ENCODE results near the gene MAP4.
"Not testable (repeated sequence)": the region's sequence is repeated elsewhere in the genome, so short reads cannot be mapped to it uniquely, and the experiment has no call there.

The MAP4 gene

DNA sequence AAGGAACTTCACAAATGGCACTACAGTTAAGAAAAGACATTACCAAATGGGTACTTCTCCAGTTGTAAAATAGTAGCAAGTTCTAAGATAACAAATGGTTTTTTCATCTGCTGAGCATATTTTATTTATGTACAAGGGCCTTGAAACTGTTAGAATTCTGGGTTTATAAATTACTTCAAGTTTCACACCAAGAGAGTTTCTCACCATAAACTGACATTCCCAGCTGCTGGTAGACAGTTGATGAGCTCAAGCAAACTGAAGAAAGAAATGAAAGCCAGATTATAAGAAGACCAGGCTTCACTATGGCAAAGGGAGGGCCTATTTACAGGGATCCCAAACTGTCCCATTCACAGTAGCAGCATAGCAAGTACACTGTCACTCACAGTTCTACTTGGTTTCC is 113.5 kb downstream of the MAP4 start:
- in situ Hi-C loops (cut with HindIII; ENCODE audit: low sequenced_read_pairs), result no loop called here

DNA sequence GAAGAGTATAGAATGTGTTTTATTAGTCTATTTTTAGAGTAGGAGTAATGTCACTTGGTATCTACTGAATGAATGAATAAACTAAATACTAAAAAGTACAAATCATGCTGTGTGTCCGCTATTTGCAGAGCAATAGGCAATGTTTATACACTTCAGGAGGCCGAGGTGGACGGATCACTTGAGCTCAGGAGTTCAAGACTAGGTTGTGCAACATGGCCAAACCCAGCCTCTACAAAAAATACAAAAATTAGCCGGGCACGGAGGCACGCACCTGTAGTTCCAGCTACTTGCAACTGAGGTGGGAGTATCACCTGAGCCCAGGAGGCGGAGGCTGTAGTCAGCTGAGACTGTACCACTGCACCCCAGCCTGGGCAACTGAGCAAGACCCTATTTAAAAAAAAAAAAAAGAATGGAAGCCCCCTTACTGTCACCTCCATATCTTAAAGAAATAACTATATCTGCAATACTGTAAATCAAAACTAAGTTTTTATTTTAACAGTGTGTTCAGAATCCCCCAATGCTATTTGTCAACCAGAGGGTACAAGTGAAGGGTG is 114.9 kb downstream of the MAP4 start:
- in situ Hi-C loops (cut with HindIII; ENCODE audit: low sequenced_read_pairs), result no loop called here

DNA sequence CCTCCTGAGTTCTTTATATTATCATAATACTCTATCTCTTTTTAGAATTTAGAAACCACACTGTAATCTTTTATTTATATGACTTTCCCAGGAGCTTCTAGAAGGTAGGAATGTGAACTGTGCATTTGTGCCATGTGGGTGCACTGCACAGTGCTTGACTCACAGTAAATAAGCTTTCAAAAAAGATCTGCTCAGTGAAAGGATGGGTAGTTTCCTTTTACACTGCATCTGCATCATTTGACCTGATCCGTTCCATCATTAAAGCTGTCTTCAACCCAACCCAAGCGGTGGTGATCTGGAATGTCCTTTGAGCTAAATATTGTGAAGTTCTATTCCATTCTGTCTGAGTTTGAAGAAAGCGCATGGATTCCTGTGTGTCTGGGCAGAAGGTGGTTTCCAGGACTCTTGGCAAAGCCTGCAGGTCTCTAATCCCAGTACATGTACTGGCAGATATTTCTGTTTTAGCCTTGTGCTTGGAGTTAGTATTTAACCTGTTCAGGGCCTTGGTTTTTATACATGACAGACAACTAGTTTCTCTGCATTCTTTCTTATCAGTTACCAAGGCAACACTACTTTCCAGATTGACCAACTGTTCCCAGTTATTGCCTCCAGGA is 116.6 kb downstream of the MAP4 start:
- in situ Hi-C loops (cut with HindIII; ENCODE audit: low sequenced_read_pairs), result no loop called here

DNA sequence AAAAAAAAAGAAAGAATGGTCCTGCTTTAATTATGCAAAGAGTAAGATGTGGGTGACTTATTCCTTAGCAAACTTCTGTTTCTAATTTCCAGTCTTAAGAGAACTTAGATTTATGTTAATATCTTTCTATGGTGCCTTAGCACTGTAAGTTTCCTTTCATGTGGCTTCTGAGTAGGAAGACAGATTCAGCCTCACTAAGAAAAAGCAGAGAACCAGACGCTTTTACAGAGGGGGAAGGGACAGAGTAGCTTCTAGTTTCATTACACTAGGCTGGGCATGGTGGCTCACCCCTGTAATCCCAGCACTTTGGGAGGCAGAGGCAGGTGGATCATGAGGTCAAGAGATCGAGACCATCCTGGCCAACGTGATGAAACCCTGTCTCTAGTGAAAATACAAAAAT is 118.3 kb downstream of the MAP4 start:
- in situ Hi-C loops (cut with HindIII; ENCODE audit: low sequenced_read_pairs), result no loop called here

DNA sequence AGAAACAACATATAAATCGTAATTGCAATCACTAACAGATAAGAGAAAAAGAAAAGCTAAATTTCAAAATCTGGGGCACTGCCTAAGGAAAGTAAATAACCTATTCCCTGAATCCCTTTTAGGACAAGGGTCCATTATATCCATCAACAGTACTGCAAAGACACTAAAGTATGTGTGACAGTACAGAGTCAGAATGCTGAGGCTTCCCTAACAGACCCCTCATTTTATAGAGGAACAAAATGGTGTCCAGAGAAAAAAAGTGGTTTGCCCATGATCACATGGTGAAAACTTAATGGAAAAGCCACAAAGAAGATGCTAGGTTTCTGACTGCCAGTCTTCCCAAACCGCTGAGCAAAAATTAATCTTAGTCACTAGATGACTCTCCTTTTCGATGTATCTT is 119.5 kb downstream of the MAP4 start:
- in situ Hi-C loops (cut with HindIII; ENCODE audit: low sequenced_read_pairs), result no loop called here

DNA sequence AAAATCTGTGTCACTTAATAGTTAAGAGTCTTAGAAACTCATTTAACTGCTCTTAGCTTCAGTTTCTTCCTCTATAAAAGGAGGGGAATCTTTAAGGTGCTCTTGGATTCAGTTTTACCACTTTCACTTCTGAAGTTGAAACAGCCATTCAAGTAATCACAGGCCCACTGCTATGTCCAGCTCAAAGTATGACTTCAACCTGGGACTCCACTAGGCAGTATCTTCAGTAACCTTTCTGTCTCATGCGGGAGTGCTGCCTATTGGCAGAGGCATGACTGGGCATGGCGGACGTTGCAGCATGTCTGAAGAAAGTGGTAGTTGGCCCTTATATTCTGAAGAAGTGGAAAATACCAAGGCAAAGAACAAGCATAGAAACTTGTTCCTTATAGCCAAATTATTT is 121.0 kb downstream of the MAP4 start:
- in situ Hi-C loops (cut with HindIII; ENCODE audit: low sequenced_read_pairs), result no loop called here

DNA sequence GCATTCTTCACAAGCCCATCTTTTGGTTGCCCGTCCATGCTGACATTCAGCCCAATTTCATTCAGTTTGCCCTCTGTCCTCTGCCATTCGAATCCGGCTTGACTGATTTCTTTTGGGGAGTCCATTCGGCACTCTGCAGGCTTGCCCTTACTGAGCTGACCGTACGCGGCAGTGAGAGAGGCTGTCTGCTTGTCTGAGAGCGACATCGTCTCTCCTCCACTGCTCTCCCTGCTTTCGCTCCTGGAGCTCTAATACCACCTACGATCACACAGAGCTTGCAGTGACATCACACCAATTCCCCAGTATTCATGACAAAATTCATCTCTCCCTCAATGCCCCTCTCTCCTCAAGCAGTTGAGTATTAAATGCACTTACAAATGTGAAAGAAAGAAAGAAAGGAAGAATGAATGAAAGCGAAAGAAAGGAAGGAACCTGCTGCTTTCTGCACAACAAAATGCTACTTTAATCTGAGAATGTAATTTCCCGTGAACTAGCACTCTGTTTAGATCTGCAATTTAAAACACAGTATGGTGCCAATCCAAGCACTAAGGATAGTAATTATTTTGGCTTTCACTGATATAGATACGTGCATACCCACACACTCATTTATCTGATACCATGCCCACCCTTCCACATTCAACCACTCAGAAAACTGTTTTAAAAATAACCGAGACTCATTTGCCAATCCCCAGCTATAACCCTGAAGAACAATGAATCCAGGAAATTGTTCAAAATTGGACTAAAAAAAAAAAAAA is 123.8 kb downstream of the MAP4 start:
- in situ Hi-C loops (cut with HindIII; ENCODE audit: low sequenced_read_pairs), result no loop called here

DNA sequence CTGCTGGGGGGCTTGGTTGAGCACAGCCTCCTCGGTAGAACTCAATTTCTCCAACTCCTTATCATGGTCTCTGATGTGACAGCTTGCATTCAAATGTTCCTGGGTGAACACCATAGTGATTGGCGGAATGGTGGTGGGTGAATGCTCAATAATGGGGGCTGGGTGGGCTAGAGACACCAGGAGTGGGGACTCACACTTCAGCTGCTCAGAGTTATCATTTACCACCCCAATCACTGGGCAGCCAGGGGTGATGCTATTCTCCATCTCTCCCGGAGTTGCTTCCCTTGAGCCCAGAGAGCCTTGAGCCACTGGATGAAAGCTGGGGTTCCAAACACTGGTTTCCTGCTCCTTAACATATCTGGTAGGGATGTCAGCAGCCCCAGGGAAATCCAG is 124.6 kb downstream of the MAP4 start:
- in situ Hi-C loops (cut with HindIII; ENCODE audit: low sequenced_read_pairs), result no loop called here

DNA sequence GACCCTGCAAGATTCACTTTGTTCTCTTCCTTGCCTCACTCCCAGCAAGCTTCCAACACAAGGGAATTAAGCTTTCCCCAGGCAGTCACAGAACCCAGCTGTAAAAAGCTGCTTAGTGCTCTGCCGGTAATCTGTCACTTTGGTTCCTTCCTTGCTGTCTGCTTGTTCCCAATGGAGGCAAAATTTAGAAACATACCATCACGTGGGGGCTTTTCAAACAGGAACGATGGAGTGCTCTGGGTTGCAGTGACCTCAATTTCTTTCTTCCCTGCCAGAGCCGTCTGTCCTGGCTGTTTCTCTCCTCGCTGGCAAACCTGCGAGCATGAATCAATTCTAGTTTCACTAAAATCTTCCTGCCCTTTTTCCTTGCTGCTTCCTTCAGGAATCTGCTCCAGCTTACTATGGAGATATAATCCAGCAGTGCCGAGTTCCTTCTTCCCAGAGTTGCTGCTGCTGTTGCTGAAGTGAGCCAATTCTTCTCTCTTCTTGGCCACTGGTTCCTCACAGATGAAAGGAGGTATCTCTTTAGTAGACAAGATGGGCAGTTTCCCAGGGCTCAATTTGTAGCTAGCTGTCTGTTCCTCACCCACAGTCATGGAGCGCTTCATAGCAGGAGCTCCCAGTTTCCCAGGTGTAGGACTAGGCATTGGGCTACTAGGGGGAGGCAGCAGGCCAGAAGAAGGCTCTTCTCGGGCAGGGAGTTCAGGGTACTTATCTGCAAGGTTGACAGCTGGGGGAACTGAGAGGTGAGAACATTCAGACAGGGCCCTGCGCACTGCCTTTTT is 125.2 kb downstream of the MAP4 start:
- in situ Hi-C loops (cut with HindIII; ENCODE audit: low sequenced_read_pairs), result no loop called here

DNA sequence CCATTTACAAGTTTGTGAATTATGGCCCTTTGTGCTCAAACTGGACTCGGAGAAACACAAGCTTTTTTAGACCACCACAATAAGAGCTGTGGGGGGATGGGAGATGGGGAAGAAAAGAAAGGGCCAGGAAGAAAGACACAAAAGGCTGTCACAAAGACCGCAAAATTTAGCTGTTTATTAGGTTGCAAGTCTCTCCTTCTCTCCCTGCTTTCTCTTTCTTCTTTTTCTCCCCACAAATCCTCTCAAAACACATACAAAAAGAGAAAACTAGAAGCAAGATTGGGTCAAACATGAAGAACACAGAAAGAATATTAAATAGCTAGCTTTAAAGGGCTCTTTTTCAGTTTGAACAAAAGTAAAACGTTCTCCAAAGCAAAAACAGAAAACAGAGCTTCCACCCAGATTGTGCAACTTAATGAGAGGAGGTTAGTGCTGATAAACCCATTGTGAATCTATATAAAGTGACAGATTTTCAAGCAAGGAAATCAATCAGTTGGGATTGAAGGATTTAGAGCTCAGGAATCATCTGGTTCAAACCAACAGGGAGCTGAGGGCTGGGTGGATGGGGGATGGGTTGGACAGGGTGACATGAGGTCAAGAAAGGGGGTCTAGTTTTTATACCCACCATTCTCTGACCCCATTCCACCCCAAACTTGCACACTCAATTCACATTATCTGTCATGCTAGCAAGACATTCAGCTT is 125.9 kb downstream of the MAP4 start:
- in situ Hi-C loops (cut with HindIII; ENCODE audit: low sequenced_read_pairs), result no loop called here

DNA sequence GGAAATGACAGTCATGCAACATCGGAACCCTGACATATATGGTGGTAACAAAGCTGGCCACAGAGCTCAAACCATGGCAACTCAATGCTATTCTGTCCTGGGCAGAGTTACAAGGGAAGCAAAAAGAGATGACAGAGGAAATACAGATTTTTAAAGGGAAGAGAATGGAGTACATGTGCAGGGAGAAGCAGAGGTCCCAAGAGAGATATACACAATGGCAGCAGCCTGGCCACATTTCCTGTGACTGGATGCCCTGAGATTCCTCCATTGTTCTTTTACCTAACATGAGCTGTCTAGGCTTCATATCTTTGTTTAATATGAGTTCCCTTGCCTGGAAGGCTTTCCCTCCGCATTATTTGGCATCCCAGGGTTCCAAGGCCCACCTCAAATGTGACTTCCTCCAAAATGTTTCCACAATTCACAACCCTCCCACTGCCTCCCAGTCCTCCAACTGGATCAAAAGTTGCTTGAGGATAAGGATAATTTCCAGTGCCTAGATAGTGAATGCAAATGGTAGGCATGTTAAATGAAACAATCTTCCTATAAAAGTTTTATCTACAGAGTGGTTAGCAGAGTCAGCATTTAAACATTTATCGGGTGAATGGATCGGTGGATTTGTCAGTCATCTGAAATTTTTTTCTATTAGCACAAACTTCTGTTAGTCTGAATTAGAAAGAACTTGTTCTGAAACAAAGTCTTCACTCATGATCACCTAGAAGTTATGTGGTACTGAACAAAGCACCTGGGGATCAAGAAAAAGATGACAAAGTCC is 127.0 kb downstream of the MAP4 start:
- in situ Hi-C loops (cut with HindIII; ENCODE audit: low sequenced_read_pairs), result no loop called here

DNA sequence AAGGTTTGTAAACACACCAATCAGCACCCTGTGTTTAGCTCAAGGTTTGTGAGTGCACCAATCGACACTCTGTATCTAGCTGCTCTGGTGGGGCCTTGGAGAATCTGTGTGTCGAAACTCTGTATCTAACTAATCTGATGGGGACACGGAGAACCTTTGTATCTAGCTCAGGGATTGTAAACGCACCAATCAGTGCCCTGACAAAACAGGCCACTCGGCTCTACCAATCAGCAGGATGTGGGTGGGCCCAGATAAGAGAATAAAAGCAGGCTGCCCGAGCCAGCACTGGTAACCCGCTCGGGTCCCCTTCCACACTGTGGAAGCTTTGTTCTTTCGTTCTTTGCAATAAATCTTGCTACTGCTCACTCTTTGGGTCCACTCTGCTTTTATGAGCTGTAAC is 128.2 kb downstream of the MAP4 start:
- in situ Hi-C loops (cut with HindIII; ENCODE audit: low sequenced_read_pairs), result not testable (repeated sequence)

DNA sequence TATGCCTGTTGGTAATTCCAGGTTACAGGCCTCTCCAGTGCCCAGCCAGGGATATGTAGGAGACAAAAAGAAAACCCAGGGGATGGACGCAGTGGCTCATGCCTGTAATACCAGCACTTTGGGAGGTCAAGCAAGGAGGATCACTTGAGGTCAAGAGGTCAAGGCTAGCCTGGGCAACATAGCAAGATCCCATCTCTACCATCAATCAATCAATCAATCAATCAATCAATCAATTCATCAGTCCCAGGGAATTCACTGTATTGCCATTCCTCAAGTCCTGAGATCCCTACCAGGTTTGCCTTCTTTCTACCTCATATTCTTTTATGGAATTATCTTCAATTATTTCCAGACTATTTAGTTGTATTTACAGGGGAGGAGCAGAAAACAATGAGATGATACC is 131.0 kb downstream of the MAP4 start:
- in situ Hi-C loops (cut with HindIII; ENCODE audit: low sequenced_read_pairs), result no loop called here

DNA sequence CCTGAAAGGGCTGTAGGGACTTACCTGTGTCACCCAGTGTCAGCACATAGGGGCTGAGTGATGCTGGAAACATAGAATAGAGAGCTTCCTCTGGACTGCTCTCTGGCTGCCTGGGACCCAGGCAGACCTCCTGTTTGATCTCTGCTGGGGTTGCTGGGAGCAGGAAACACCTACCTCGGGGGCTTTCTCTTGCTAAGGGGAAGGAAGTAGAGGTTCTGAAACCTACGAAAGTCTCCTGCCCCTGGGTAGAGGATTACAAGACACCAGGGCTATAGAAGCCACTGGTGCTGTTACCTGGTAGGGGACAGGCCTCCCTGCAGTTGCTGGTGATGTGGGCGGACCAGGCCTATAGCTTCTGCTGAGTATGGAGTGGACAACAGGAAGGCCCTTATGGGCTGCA is 131.6 kb downstream of the MAP4 start:
- in situ Hi-C loops (cut with HindIII; ENCODE audit: low sequenced_read_pairs), result no loop called here

DNA sequence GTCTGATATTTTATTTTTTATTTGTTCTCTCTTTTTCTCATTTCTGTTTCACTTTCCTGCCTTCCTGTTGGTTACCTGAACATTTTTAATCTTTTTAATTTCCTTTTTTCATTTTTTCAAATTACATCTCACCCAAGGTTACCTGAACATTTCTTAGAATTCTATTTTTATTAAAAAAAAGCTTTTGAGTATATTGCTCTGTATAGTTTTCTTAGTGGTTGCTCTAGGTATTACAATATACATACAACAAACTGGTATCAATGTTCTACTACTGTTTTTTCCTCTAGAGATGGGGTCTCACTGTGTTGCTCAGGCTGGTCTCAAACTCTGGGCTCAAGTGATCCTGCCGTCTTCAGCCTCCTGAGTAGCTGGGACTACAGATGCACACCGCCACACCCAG is 133.9 kb downstream of the MAP4 start:
- in situ Hi-C loops (cut with HindIII; ENCODE audit: low sequenced_read_pairs), result no loop called here

DNA sequence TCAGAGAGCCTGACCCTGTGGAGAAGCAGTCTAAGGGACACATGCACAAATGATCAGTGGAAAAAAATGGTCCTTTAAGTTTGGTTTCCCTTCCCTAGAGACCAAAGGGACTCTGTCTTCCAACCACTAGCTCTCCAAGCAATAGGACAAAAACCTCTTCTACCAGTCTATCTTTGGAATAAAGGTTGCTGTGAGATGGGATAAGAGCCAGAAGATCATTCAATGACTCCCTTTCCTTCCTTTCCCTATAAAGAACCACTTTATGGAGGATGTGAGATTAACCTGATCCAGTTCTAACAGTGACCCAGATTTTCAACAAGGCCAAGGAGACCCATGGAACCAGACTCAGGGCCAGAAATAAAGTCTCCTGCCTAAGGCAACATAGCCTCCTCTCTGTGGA is 138.5 kb downstream of the MAP4 start:
- in situ Hi-C loops (cut with HindIII; ENCODE audit: low sequenced_read_pairs), result no loop called here

DNA sequence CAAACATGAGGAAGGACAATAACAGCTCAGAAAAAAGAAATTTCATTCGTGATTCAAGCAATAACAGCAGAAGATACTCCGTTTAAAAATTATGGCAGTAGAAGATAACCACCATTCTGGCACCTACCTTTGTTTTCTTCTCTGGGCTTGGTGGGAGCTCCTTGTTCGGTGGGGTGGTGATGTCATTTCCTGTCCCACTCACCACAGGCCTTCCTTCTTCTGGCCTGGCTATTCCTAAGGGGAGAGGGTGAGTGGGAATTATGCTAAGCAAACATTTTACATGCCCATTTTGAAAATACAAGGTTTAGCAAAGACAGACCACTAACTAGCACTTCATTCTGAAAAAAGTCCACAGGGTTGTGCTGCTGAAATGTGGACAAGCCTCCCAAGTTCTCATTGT is 138.9 kb downstream of the MAP4 start:
- in situ Hi-C loops (cut with HindIII; ENCODE audit: low sequenced_read_pairs), result no loop called here

DNA sequence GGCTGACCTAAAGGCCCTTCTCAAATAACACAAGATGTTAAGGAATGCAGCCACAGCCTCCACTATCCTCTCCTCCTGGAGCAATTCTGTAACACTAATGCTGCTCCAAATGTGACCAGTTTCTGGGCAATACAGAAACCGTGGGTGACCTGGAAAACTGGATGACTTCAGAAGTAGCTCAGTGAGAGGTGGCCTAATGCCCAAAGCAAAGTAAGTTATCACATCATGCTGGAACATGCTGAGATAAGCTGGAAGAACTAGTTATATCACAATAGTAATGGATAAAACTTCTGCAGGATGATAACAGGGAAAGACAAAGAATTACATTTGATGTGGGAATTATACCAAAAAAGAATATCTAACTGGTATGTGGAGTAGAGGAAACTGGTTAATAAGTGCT is 141.3 kb downstream of the MAP4 start:
- in situ Hi-C loops (cut with HindIII; ENCODE audit: low sequenced_read_pairs), result no loop called here

DNA sequence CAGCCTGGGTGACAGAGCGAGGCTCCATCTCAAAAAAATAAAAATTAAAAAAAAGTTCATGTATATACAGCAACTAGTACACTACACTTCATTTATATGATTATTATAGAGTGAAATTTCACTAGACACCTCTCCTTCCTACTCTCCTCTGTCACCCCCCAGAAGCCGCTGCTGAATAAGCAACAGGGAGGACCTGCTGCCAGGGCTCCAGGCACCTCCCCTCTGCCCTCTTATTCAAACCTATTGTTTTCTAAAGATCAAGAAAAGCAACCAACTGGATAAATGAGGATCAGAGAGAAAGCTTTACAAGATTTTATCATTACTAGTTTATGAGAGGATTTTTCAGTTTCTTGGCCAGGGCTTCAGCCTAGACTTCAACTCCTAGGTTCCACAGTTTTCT is 141.8 kb downstream of the MAP4 start:
- in situ Hi-C loops (cut with HindIII; ENCODE audit: low sequenced_read_pairs), result no loop called here

DNA sequence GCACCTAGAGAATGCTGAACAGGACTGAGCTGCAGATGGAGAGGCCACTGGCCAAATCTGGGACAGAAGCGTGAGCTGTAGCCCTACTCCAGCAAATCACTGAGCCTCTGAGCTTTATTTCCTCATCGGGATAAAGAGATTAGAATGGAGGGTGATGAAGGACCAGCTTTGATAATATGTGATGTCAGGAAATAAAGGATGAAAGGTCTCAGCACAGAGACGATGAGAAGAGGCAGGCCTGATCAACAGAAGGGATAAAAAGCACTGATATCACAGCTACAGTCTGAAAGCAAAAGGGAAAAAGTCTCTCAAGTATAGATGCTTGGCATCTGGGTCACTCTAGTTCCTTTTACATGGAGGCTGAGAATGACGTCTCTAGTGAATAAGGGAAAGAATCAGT is 143.3 kb downstream of the MAP4 start:
- in situ Hi-C loops (cut with HindIII; ENCODE audit: low sequenced_read_pairs), result no loop called here
